HEK293 (cell line): ENCODE data around the gene RAET1L.
A peak's percentile ranks its signal among the peaks of the same experiment; 100 is the strongest.

ENCODE experiments used
- AEBP2 ChIP-seq: fragments of 450-650 bp; formaldehyde crosslinking; IDR thresholded peaks from 2 replicates; pipeline ENCODE4 v1.5.1; 2016; ENCODE audit warnings: missing biosample characterization, missing genetic modification characterization, borderline replicate concordance
- GLI4 ChIP-seq: fragments of 450-650 bp; formaldehyde crosslinking; IDR thresholded peaks from 2 replicates; pipeline ENCODE4 v1.5.1; 2016; ENCODE audit warnings: missing biosample characterization, missing genetic modification characterization
- HOXD13 ChIP-seq: sonication (generic); formaldehyde crosslinking; IDR thresholded peaks from 2 replicates; pipeline ENCODE4 v1.8.0; 2022; ENCODE audit warnings: missing genetic modification reagents, borderline replicate concordance
- KLF16 ChIP-seq: fragments of 450-650 bp; formaldehyde crosslinking; IDR thresholded peaks from 2 replicates; pipeline ENCODE4 v1.5.1; 2017; ENCODE audit warnings: missing biosample characterization, missing genetic modification characterization
- KLF8 ChIP-seq: fragments of 450-650 bp; formaldehyde crosslinking; IDR thresholded peaks from 2 replicates; pipeline ENCODE4 v1.5.1; 2016; ENCODE audit warnings: missing biosample characterization, missing genetic modification characterization
- PRDM10 ChIP-seq: fragments of 450-650 bp; formaldehyde crosslinking; IDR thresholded peaks from 2 replicates; pipeline ENCODE4 v1.5.1; 2016; ENCODE audit warnings: missing biosample characterization, missing genetic modification characterization
- RBAK ChIP-seq: fragments of 450-650 bp; formaldehyde crosslinking; IDR thresholded peaks from 2 replicates; pipeline ENCODE4 v1.5.1; 2016; ENCODE audit warnings: missing biosample characterization, missing genetic modification characterization
- SALL2 ChIP-seq: fragments of 450-650 bp; formaldehyde crosslinking; IDR thresholded peaks from 2 replicates; pipeline ENCODE4 v1.5.0; 2017; ENCODE audit warnings: missing biosample characterization, mild to moderate bottlenecking, missing genetic modification characterization, borderline replicate concordance
- SP7 ChIP-seq: fragments of 450-650 bp; formaldehyde crosslinking; IDR thresholded peaks from 2 replicates; pipeline ENCODE4 v1.5.1; 2016; ENCODE audit warnings: missing biosample characterization, missing genetic modification characterization
- ZBTB49 ChIP-seq: fragments of 450-650 bp; formaldehyde crosslinking; IDR thresholded peaks from 2 replicates; pipeline ENCODE4 v1.5.1; 2016; ENCODE audit warnings: missing biosample characterization, missing genetic modification characterization, low read depth
- ZBTB8A ChIP-seq: fragments of 450-650 bp; formaldehyde crosslinking; IDR thresholded peaks from 2 replicates; pipeline ENCODE4 v1.5.1; 2016; ENCODE audit warnings: missing biosample characterization, missing genetic modification characterization
- ZFHX2 ChIP-seq: fragments of 450-650 bp; formaldehyde crosslinking; conservative IDR thresholded peaks from 2 replicates; pipeline ENCODE4 v1.5.1; 2016; ENCODE audit warnings: missing biosample characterization, missing genetic modification characterization
- ZNF10 ChIP-seq: fragments of 450-650 bp; formaldehyde crosslinking; IDR thresholded peaks from 2 replicates; pipeline ENCODE4 v1.5.1; 2017; ENCODE audit warnings: missing biosample characterization, missing genetic modification characterization
- ZNF114 ChIP-seq: fragments of 450-650 bp; formaldehyde crosslinking; IDR thresholded peaks from 2 replicates; pipeline ENCODE4 v1.5.0; 2017; ENCODE audit warnings: missing biosample characterization, missing genetic modification characterization
- ZNF133 ChIP-seq: fragments of 450-650 bp; formaldehyde crosslinking; IDR thresholded peaks from 2 replicates; pipeline ENCODE4 v1.5.1; 2016; ENCODE audit warnings: missing biosample characterization, missing genetic modification characterization
- ZNF148 ChIP-seq: fragments of 450-650 bp; formaldehyde crosslinking; IDR thresholded peaks from 2 replicates; pipeline ENCODE4 v1.5.0; 2017; ENCODE audit warnings: missing biosample characterization, missing genetic modification characterization, borderline replicate concordance
- ZNF18 ChIP-seq: fragments of 450-650 bp; formaldehyde crosslinking; IDR thresholded peaks from 2 replicates; pipeline ENCODE4 v1.5.1; 2016; ENCODE audit warnings: missing biosample characterization, missing genetic modification characterization
- ZNF37A ChIP-seq: fragments of 450-650 bp; IDR thresholded peaks from 2 replicates; pipeline ENCODE4 v1.5.1; 2018; ENCODE audit warnings: missing biosample characterization, missing genetic modification characterization
- ZNF404 ChIP-seq: fragments of 450-650 bp; formaldehyde crosslinking; IDR thresholded peaks from 2 replicates; pipeline ENCODE4 v1.5.1; 2017; ENCODE audit warnings: missing biosample characterization, missing genetic modification characterization
- ZNF473 ChIP-seq: fragments of 450-650 bp; formaldehyde crosslinking; IDR thresholded peaks from 2 replicates; pipeline ENCODE4 v1.5.1; 2017; ENCODE audit warnings: missing biosample characterization, missing genetic modification characterization
- ZNF561 ChIP-seq: fragments of 450-650 bp; IDR thresholded peaks from 2 replicates; pipeline ENCODE4 v1.5.1; 2018; ENCODE audit warnings: missing biosample characterization, missing genetic modification characterization, borderline replicate concordance
- ZNF585B ChIP-seq: fragments of 450-650 bp; formaldehyde crosslinking; IDR thresholded peaks from 2 replicates; pipeline ENCODE4 v1.5.1; 2016; ENCODE audit warnings: missing biosample characterization, missing genetic modification characterization
- ZSCAN30 ChIP-seq: fragments of 450-650 bp; IDR thresholded peaks from 2 replicates; pipeline ENCODE4 v1.5.1; 2018; ENCODE audit warnings: missing biosample characterization, mild to moderate bottlenecking, missing genetic modification characterization, moderate library complexity
- ZSCAN5A ChIP-seq: fragments of 450-650 bp; formaldehyde crosslinking; IDR thresholded peaks from 2 replicates; pipeline ENCODE4 v1.5.1; 2016; ENCODE audit warnings: missing biosample characterization, missing genetic modification characterization

RAET1L gene

GRCh38 chr6:150004783-150005717, 20.3 kb downstream of the RAET1L start (continued):
- no peak for TF ChIP-seq ZNF148 (tag by site-specific recombination)
- TF ChIP-seq ZNF114 (tag by site-specific recombination) = no peak
- no peak for TF ChIP-seq ZBTB49 (tag by site-specific recombination)
- peak; percentile 87 for TF ChIP-seq SP7
- TF ChIP-seq HOXD13 (CRISPR knock-in tag) = no peak
- TF ChIP-seq ZSCAN30 = peak; percentile 47; the same call in 1 of the 2 replicates
- TF ChIP-seq ZNF133 (tag by site-specific recombination) = no peak
- 0 out of 2 replicates have a peak, but pooled peaks have one; percentile 67 for TF ChIP-seq ZNF561 (tag by site-specific recombination)
- no peak for TF ChIP-seq AEBP2 (tag by site-specific recombination)
- TF ChIP-seq ZBTB8A = peak; percentile 100
- no peak for TF ChIP-seq ZNF18 (tag by site-specific recombination)
- TF ChIP-seq ZNF10 (tag by site-specific recombination) = peak; percentile 92
- no peak for TF ChIP-seq ZNF473 (tag by site-specific recombination)
- TF ChIP-seq ZNF585B (tag by site-specific recombination) = no peak
- TF ChIP-seq SALL2 = no peak
- peak; percentile 96 for TF ChIP-seq KLF8 (tag by site-specific recombination)
- no peak for TF ChIP-seq GLI4
- TF ChIP-seq ZNF37A (tag by site-specific recombination) = no peak
- 0 out of 2 replicates have a peak, but pooled peaks have one; percentile 25 for TF ChIP-seq ZFHX2 (tag by site-specific recombination)
- TF ChIP-seq ZNF404 (tag by site-specific recombination) = no peak
- no peak for TF ChIP-seq ZSCAN5A
- TF ChIP-seq KLF16 (tag by site-specific recombination) = peak; percentile 85
- peak; percentile 94 for TF ChIP-seq PRDM10
- TF ChIP-seq RBAK = no peak
